Colonic mucosa (tissue), 4 donors: Measurements from ENCODE around the gene RNF8. TPM values are rescaled to one million over a fixed set of nuclear protein-coding genes. Genes with fewer than 3 reads are reported as not detected.

Experiments used
- DNase-seq: peaks from one replicate; pipeline ENCODE4 v3.0.0-alpha.2; 2020
- H3K27ac ChIP-seq: fragments of 200-600 bp; one replicate; pipeline ENCODE4 v1.8.0; 2021
- H3K27me3 ChIP-seq: fragments of 200-600 bp; one replicate; pipeline ENCODE4 v1.8.0; 2021
- H3K36me3 ChIP-seq: fragments of 200-600 bp; one replicate; pipeline ENCODE4 v1.8.0; 2021
- H3K4me1 ChIP-seq: fragments of 200-600 bp; one replicate; pipeline ENCODE4 v1.8.0; 2021; ENCODE audit warnings: mild to moderate bottlenecking
- H3K4me3 ChIP-seq: fragments of 200-600 bp; one replicate; pipeline ENCODE4 v1.8.0; 2021
- H3K9ac ChIP-seq, 2 donors: one replicate each; pipeline ENCODE4 v1.7.0; 2013; ENCODE audit warnings: control low read depth in 2 of 2, low read depth in 2 of 2, low read length in 2 of 2
- H3K9me3 ChIP-seq: fragments of 200-600 bp; one replicate; pipeline ENCODE4 v1.8.0; 2021
- CTCF ChIP-seq: fragments of 200-600 bp; IDR thresholded peaks from one replicate; pipeline ENCODE4 v1.8.0; 2022; ENCODE audit warnings: antibody characterized with exemption, mild to moderate bottlenecking
- intact Hi-C: fragments of 100-400 bp; cut with DNase I; formaldehyde crosslinking; loops from one replicate; pipeline ENCODE4 v1.14.1; 2022
- total RNA-seq, 2 donors: library from RNA; stranded (reverse); fragmentation: NEBNext Ultra II Directional in 1 of 2; extraction: Animal tissue kit (Norgen Biotek cat#: 25700) in 1 of 2; gene quantifications; one replicate each; pipeline ENCODE4 v1.2.1, GENCODE V29; 2021
- donor health status: healthy.
- donor health status: DM: no; HTN: no; CAD: no.
- donor health status: DM: no; HTN: no; CAD: no.

Gene RNF8
- total RNA-seq, 2 donors from 2014 or later: 12.2 to 17.3 TPM

GRCh38 chr6:37429352-37429750 is 75.6 kb downstream of the RNF8 start:
- Histone ChIP-seq H3K4me3 (no peak overlapping the region), H3K27me3 (no peaks in the 10 kb centered on the region), H3K9ac (no peak overlapping the region), H3K27ac (no peak overlapping the region), H3K4me1 (peaks cover 5% of the 10 kb centered on the region), H3K36me3 (no peaks in the 10 kb centered on the region), H3K9me3 (no peaks in the 10 kb centered on the region)
- no peak for TF ChIP-seq CTCF
- DNase-seq: no peak
- intact Hi-C loops: no loop called here

- no peak for TF ChIP-seq CTCF
- intact Hi-C loops: no loop called here
- Histone ChIP-seq H3K36me3 (peaks cover under 1% of the 10 kb centered on the region), H3K27ac (peak overlapping the region; percentile 84), H3K4me1 (peaks cover 7% of the 10 kb centered on the region), H3K4me3 (peak overlapping the region; percentile 86), H3K9me3 (no peaks in the 10 kb centered on the region), H3K9ac (peak overlapping the region; percentile 31 to 93), H3K27me3 (no peaks in the 10 kb centered on the region)
- DNase-seq: no peak
These were observed 78.8 kb downstream of the RNF8 start for GRCh38 chr6:37432590-37432915.

GRCh38 chr6:37432916-37433656 is 79.3 kb downstream of the RNF8 start, which contains the start of gene CMTR1:
TSS of gene CMTR1 (plus strand) at chr6:37433221. CDS start at chr6:37435630, 2,409 bp downstream.
- H3K27ac ChIP-seq: peak within 1 kb of the TSS; percentile 84
- DNase-seq: peak; percentile 95
- H3K36me3 ChIP-seq: peaks cover 5% of the 10 kb centered on the region
- H3K9ac ChIP-seq: peak within 1 kb of the TSS; percentile 92 to 93
- peak within 1 kb of the TSS; percentile 86 for H3K4me3 ChIP-seq
- H3K4me1 ChIP-seq: peaks cover 7% of the 10 kb centered on the region
- TF ChIP-seq CTCF: no peak
- H3K9me3 ChIP-seq: no peaks in the 10 kb centered on the region
- intact Hi-C loops: no loop called here
- no peaks in the 10 kb centered on the region for H3K27me3 ChIP-seq

GRCh38 chr6:37433657-37434271 is 80.0 kb downstream of the RNF8 start:
- peaks cover 7% of the 10 kb centered on the region for H3K4me1 ChIP-seq
- H3K4me3 ChIP-seq: peak overlapping the region; percentile 86
- no peaks in the 10 kb centered on the region for H3K9me3 ChIP-seq
- no peak for TF ChIP-seq CTCF
- peaks cover 5% of the 10 kb centered on the region for H3K36me3 ChIP-seq
- intact Hi-C loops: no loop called here
- peak overlapping the region; percentile 84 for H3K27ac ChIP-seq
- no peak for DNase-seq
- H3K27me3 ChIP-seq: no peaks in the 10 kb centered on the region
- peak overlapping the region; percentile 92 to 93 for H3K9ac ChIP-seq

- H3K9ac ChIP-seq: no peak overlapping the region
- intact Hi-C loops: no loop called here
- no peak for DNase-seq
- no peaks in the 10 kb centered on the region for H3K9me3 ChIP-seq
- H3K36me3 ChIP-seq: peaks cover 5% of the 10 kb centered on the region
- no peaks in the 10 kb centered on the region for H3K27me3 ChIP-seq
- H3K4me3 ChIP-seq: no peak overlapping the region
- peaks cover 7% of the 10 kb centered on the region for H3K4me1 ChIP-seq
- no peak for TF ChIP-seq CTCF
- H3K27ac ChIP-seq: no peak overlapping the region
These were observed 81.6 kb downstream of the RNF8 start for GRCh38 chr6:37435373-37435772.
